ENCODE data around the gene APOBEC3G.

GRCh38 chr22:39128508-39128907, 51.4 kb downstream of the APOBEC3G start:
- no peak for TF ChIP-seq CTCF (IDR thresholded peaks at IDR 0.05)
- no peak for TF ChIP-seq POLR2AphosphoS5 (IDR thresholded peaks at IDR 0.05)
- no peak for TF ChIP-seq EP300 (IDR thresholded peaks at IDR 0.05)
- TF ChIP-seq POLR2A (IDR thresholded peaks at IDR 0.05) = no peak

Data from suprapubic skin (tissue), 4 donors.